IMR-90 (cell line): Measurements from ENCODE around the gene PCSK6. TPM values are rescaled to one million over a fixed set of nuclear protein-coding genes. Genes with fewer than 3 reads are reported as not detected.

ENCODE experiments used
- ATAC-seq: fragments of 200-7000 bp; cut with Tn5 transposase; 2 replicates; pipeline ENCODE4 v1.9.1; 2020; ENCODE audit warnings: low read depth, mild to moderate bottlenecking, moderate library complexity
- BruUV-seq: library from RNA; stranded (reverse); fragments of 400-500 nt; replicated peaks from 2 replicates; lab custom pipeline; 2021; lab: Mats Ljungman, UMichigan
- CTCF ChIA-PET: fragments of 300-600 bp; formaldehyde crosslinking; extraction: SDS; loops from one replicate; lab custom pipeline; 2021; ENCODE audit warnings: antibody characterized with exemption; lab: Yijun Ruan, JAX
- POLR2A ChIA-PET: fragments of 300-600 bp; sonication (Branson Sonifier 250); formaldehyde crosslinking; loops from one replicate; lab custom pipeline; 2022; ENCODE audit warnings: antibody characterized with exemption; ENCODE audit not compliant: unreplicated experiment; lab: Charles Lee
- DNase-seq: peaks from one replicate; pipeline ENCODE4 v3.0.0; 2013
- H2AFZ ChIP-seq: replicated peaks from 2 replicates; pipeline ENCODE3; 2013; ENCODE audit warnings: low read length, mild to moderate bottlenecking; ENCODE audit not compliant: poor library complexity
- H2AK5ac ChIP-seq: 2 replicates; pipeline ENCODE4 v1.6.1; 2013; ENCODE audit warnings: low read depth, low read length, inconsistent platforms
- H2AK9ac ChIP-seq: replicated peaks from 2 replicates; pipeline ENCODE3; 2013; ENCODE audit warnings: mild to moderate bottlenecking, low read depth, low read length, moderate library complexity; ENCODE audit not compliant: poor library complexity
- H2BK120ac ChIP-seq: 2 replicates; pipeline ENCODE4 v1.6.1; 2013; ENCODE audit warnings: low read depth, low read length, inconsistent platforms
- H2BK15ac ChIP-seq: 3 replicates; pipeline ENCODE4 v1.6.1; 2013; ENCODE audit warnings: low read depth, low read length, inconsistent platforms
- H2BK20ac ChIP-seq: 2 replicates; pipeline ENCODE4 v1.6.1; 2013; ENCODE audit warnings: low read depth, mild to moderate bottlenecking, inconsistent platforms, low read length, moderate library complexity
- H2BK5ac ChIP-seq: 2 replicates; pipeline ENCODE4 v1.6.1; 2013; ENCODE audit warnings: mild to moderate bottlenecking, low read depth, low read length, inconsistent platforms; ENCODE audit not compliant: poor library complexity, severe bottlenecking
- H3K14ac ChIP-seq: replicated peaks from 2 replicates; pipeline ENCODE4 v1.6.1; 2013; ENCODE audit warnings: low read depth, low read length, inconsistent platforms
- H3K18ac ChIP-seq: 2 replicates; pipeline ENCODE4 v1.6.1; 2013; ENCODE audit warnings: low read depth, low read length, control low read depth
- H3K23ac ChIP-seq: 2 replicates; pipeline ENCODE4 v1.6.1; 2013; ENCODE audit warnings: low read depth, low read length, inconsistent platforms
- H3K27ac ChIP-seq: 2 replicates; pipeline ENCODE4 v1.5.1; 2013; ENCODE audit warnings: mild to moderate bottlenecking, control low read depth, low read length; ENCODE audit not compliant: insufficient read depth
- H3K27me3 ChIP-seq: 2 replicates; pipeline ENCODE4 v1.6.1; 2013; ENCODE audit warnings: low read length; ENCODE audit not compliant: control insufficient read depth, insufficient read depth
- H3K36me3 ChIP-seq: 2 replicates; pipeline ENCODE4 v1.6.1; 2013; ENCODE audit warnings: low read length, mixed read lengths; ENCODE audit not compliant: control insufficient read depth, insufficient read depth
- H3K4ac ChIP-seq: 2 replicates; pipeline ENCODE4 v1.6.1; 2013; ENCODE audit warnings: low read depth, low read length, inconsistent platforms
- H3K4me1 ChIP-seq: 2 replicates; pipeline ENCODE4 v1.6.1; 2013; ENCODE audit warnings: low read length, mixed read lengths; ENCODE audit not compliant: control insufficient read depth, insufficient read depth
- H3K4me2 ChIP-seq: 2 replicates; pipeline ENCODE4 v1.6.1; 2013; ENCODE audit warnings: low read depth, mild to moderate bottlenecking, control low read depth, low read length, moderate library complexity
- H3K4me3 ChIP-seq: 2 replicates; pipeline ENCODE4 v1.5.1; 2013; ENCODE audit warnings: low read depth, mild to moderate bottlenecking, control low read depth, low read length, moderate library complexity; ENCODE audit not compliant: insufficient read depth
- H3K56ac ChIP-seq: 2 replicates; pipeline ENCODE4 v1.6.1; 2013; ENCODE audit warnings: low read length, inconsistent platforms; ENCODE audit not compliant: insufficient read depth; ENCODE audit errors: extremely low read depth
- H3K79me1 ChIP-seq, 2 experiments: 2 replicates each; pipeline ENCODE4 v1.6.1; 2013; ENCODE audit warnings: low read length in 2 of 2, inconsistent platforms in 1 of 2, low read depth in 1 of 2
- H3K9ac ChIP-seq: 2 replicates; pipeline ENCODE4 v1.6.1; 2013; ENCODE audit warnings: low read depth, low read length, control low read depth
- H3K9me1 ChIP-seq: 2 replicates; pipeline ENCODE4 v1.6.1; 2013; ENCODE audit warnings: low read length, inconsistent platforms; ENCODE audit not compliant: insufficient read depth
- H3K9me3 ChIP-seq: 2 replicates; pipeline ENCODE4 v1.6.1; 2013; ENCODE audit warnings: low read length; ENCODE audit not compliant: control insufficient read depth, insufficient read depth
- H4K20me1 ChIP-seq: 2 replicates; pipeline ENCODE4 v1.6.1; 2013; ENCODE audit warnings: low read length, inconsistent platforms; ENCODE audit not compliant: insufficient read depth
- H4K5ac ChIP-seq: 2 replicates; pipeline ENCODE4 v1.6.1; 2013; ENCODE audit warnings: mild to moderate bottlenecking, low read depth, low read length, control low read depth
- H4K8ac ChIP-seq, 2 experiments: 2 replicates each; pipeline ENCODE4 v1.6.1; 2013; ENCODE audit warnings: low read depth in 2 of 2, low read length in 2 of 2, control low read depth in 1 of 2, inconsistent platforms in 1 of 2
- H4K91ac ChIP-seq: 2 replicates; pipeline ENCODE4 v1.6.1; 2013; ENCODE audit warnings: low read depth, low read length, inconsistent platforms; ENCODE audit not compliant: insufficient read depth
- CHD1 ChIP-seq: IDR thresholded peaks from 2 replicates; pipeline ENCODE4 v1.6.1; 2012; ENCODE audit warnings: low read depth, low read length, improper control_type of control experiment
- MXI1 ChIP-seq: IDR thresholded peaks from 2 replicates; pipeline ENCODE4 v1.6.1; 2012; ENCODE audit warnings: low read depth, mild to moderate bottlenecking, low read length, moderate library complexity, borderline replicate concordance
- RCOR1 ChIP-seq: IDR thresholded peaks from 2 replicates; pipeline ENCODE4 v1.6.1; 2012; ENCODE audit warnings: mild to moderate bottlenecking, low read length, improper control_type of control experiment; ENCODE audit not compliant: insufficient replicate concordance
- whole genome bisulfite sequencing, 2 experiments: methylation state at CpG; one replicate each; pipeline versions ENCODE4 v1.1.5 to v1.1.7; 2013; ENCODE audit warnings: missing lambda C conversion rate in 2 of 2; ENCODE audit not compliant: insufficient read length in 1 of 2; ENCODE audit errors: extremely low coverage in 2 of 2; 5-methylcytosine and 5-hydroxymethylcytosine counted together
- dilution Hi-C: fragments of 300-500 bp; cut with HindIII; formaldehyde crosslinking; loops from one replicate; pipeline ENCODE4 v1.14.3; 2018; ENCODE audit warnings: low sequenced_read_pairs; ENCODE audit not compliant: unreplicated experiment
- in situ Hi-C: fragments of 300-500 bp; cut with MboI; formaldehyde crosslinking; loops from 3 replicates; pipeline ENCODE4 v1.14.3; 2019; ENCODE audit warnings: low sequenced_read_pairs, inconsistent platforms, mixed read lengths
- intact Hi-C: fragments of 100-400 bp; cut with micrococcal nuclease; formaldehyde crosslinking; loops from 2 replicates; pipeline ENCODE4 v1.10.0; 2022
- polyA plus RNA-seq, 3 experiments: library from polyadenylated mRNA; depleted of rRNA; stranded (reverse); fragments of >200 nt; gene quantifications; 2 replicates each; pipeline ENCODE4 v1.2.3, GENCODE V29; 2012; ENCODE audit warnings: low replicate concordance in 1 of 3
- total RNA-seq: library from RNA; depleted of rRNA; stranded (reverse); fragments of >200 nt; gene quantifications from 2 replicates; pipeline ENCODE4 v1.2.3, GENCODE V29; 2012
- TF ChIP-seq, protein P1 (sequence below): fragments of 150-350 bp; IDR thresholded peaks from 2 replicates; pipeline ENCODE4 v1.6.1; 2016; ENCODE audit warnings: low read depth, mild to moderate bottlenecking, low read length, moderate library complexity, borderline replicate concordance

Gene PCSK6
- total and polyA plus RNA-seq, 2 of the 4 experiments (the other 2 are of a cell fraction) = not detected

GRCh38 chr15:101370330-101371024 lies 119.0 kb downstream of the PCSK6 start:
- H4K8ac ChIP-seq = no peak overlapping the region
- dilution Hi-C loops = no loop called here
- DNase-seq (no peak), ATAC-seq (no peak)
- H3K4ac ChIP-seq = no peak overlapping the region
- H2BK20ac ChIP-seq = no peak overlapping the region
- H3K79me1 ChIP-seq = no peaks in the 10 kb centered on the region
- H3K23ac ChIP-seq = no peak overlapping the region
- BruUV-seq = no TSS peak
- no peak overlapping the region for H3K4me3 ChIP-seq
- in situ Hi-C loops = no loop called here
- no peaks in the 10 kb centered on the region for H3K9me3 ChIP-seq
- no peak overlapping the region for H3K56ac ChIP-seq
- peaks cover 24% of the 10 kb centered on the region for H3K27me3 ChIP-seq
- no peaks in the 10 kb centered on the region for H3K36me3 ChIP-seq
- no peak overlapping the region for H3K18ac ChIP-seq
- no peak overlapping the region for H3K4me2 ChIP-seq
- no peak overlapping the region for H3K9ac ChIP-seq
- CTCF ChIA-PET = no interaction called here
- H4K20me1 ChIP-seq = no peaks in the 10 kb centered on the region
- TF ChIP-seq, protein P1, sequence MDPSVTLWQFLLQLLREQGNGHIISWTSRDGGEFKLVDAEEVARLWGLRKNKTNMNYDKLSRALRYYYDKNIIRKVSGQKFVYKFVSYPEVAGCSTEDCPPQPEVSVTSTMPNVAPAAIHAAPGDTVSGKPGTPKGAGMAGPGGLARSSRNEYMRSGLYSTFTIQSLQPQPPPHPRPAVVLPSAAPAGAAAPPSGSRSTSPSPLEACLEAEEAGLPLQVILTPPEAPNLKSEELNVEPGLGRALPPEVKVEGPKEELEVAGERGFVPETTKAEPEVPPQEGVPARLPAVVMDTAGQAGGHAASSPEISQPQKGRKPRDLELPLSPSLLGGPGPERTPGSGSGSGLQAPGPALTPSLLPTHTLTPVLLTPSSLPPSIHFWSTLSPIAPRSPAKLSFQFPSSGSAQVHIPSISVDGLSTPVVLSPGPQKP = no peak
- TF ChIP-seq CHD1 = no peak
- no peak for TF ChIP-seq MXI1
- TF ChIP-seq RCOR1 = no peak
- H2AK5ac ChIP-seq = no peak overlapping the region
- H4K91ac ChIP-seq = no peak overlapping the region
- no peak overlapping the region for H3K14ac ChIP-seq
- 80% methylated on average over 3 of the region's 26 CpGs; no CpG with 5 or more reads in 1 of the 2 experiments for WGBS, 2 experiments
- no peak overlapping the region for H2BK5ac ChIP-seq
- intact Hi-C loops = no loop called here
- no peak overlapping the region for H3K27ac ChIP-seq
- no peak overlapping the region for H2BK120ac ChIP-seq
- H3K4me1 ChIP-seq = no peaks in the 10 kb centered on the region
- H2BK15ac ChIP-seq = no peak overlapping the region
- H3K9me1 ChIP-seq = no peaks in the 10 kb centered on the region
- H4K5ac ChIP-seq = no peak overlapping the region
- POLR2A ChIA-PET = no interaction called here
- no peak overlapping the region for H2AFZ ChIP-seq
- no peak overlapping the region for H2AK9ac ChIP-seq
